GM23248 (cell line): ENCODE measurements around the gene NPAS3.

Source experiments
- EZH2 ChIP-seq: fragments of 200-600 bp; sonication (generic); IDR thresholded peaks from 2 replicates; pipeline ENCODE4 v1.6.1; 2018; ENCODE audit warnings: antibody characterized with exemption, mild to moderate bottlenecking; ENCODE audit not compliant: insufficient read depth, poor library complexity, severe bottlenecking
- EZH2phosphoT487 ChIP-seq: fragments of 200-600 bp; sonication (generic); IDR thresholded peaks from 2 replicates; pipeline ENCODE4 v1.6.1; 2018; ENCODE audit warnings: antibody characterized with exemption, moderate library complexity, mild to moderate bottlenecking, low read depth; ENCODE audit not compliant: insufficient read depth

DNA sequence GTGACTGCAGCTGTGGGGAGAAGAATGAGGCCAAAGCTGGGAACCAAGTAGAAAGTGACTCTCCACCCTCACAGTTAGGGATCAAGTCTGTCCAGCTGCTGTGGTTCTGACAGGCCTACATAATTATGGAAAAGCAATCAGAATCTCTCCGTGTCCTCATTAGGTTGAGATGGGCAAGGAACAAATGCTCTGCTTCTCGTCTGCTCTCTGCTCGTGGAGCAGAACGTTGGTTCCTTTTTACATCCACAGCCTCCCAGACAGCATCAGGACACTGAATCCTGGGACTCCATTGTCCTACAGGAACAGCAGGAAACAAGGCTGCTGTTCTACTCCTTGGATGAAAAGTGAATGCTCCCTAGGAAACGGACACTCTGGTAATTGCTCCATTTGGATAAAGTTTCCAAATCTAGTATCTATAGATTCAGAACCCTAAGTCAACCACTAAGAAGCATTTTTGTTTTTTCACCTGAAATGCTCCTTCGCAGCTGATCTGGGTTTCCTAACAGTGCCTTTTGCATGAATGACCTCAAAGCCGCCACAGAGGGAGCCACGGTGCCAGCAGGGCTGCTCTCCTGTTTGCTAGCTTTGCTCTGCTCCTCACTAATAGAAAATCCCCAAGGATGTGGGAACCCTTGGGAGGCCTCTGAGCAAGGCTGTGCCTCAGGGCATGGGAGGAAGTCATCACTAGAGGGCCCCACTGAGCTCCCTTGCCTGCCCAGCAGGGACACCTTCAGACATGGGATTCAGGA lies 910.2 kb downstream of the NPAS3 start:
- TF ChIP-seq EZH2phosphoT487 (no peak), EZH2 (no peak)
